Small intestine (tissue), 7 donors: Measurements from ENCODE around the gene SDHC. TPM values are rescaled to one million over a fixed set of nuclear protein-coding genes. Genes with fewer than 3 reads are reported as not detected.

Experiments used
- DNase-seq, 2 donors: peaks; one replicate each; pipeline versions ENCODE4 v3.0.0 to v3.0.0-alpha.2; 2013
- FAIRE-seq: peaks from 2 replicates; lab custom pipeline; 2012; peaks lifted over from hg19 to GRCh38; lab: Jason Lieb, UNC
- H3K27ac ChIP-seq, 3 donors: one replicate each; pipeline ENCODE4 v1.5.1; 2013; ENCODE audit warnings: low read length in 2 of 3, mild to moderate bottlenecking in 2 of 3, control low read depth in 1 of 3, inconsistent platforms in 1 of 3, low read depth in 1 of 3, moderate library complexity in 1 of 3
- H3K27me3 ChIP-seq, 3 donors: one replicate each; pipeline ENCODE4 v1.6.1; 2013; ENCODE audit warnings: low read length in 3 of 3, inconsistent platforms in 1 of 3; ENCODE audit not compliant: control insufficient read depth in 3 of 3, insufficient read depth in 3 of 3
- H3K36me3 ChIP-seq, 3 donors: one replicate each; pipeline ENCODE4 v1.6.1; 2013; ENCODE audit warnings: low read length in 3 of 3, inconsistent platforms in 1 of 3, low read depth in 1 of 3, mild to moderate bottlenecking in 1 of 3, moderate library complexity in 1 of 3; ENCODE audit not compliant: control insufficient read depth in 3 of 3, insufficient read depth in 2 of 3
- H3K4me1 ChIP-seq, 3 donors: one replicate each; pipeline ENCODE4 v1.6.1; 2013; ENCODE audit warnings: low read length in 2 of 3, inconsistent platforms in 1 of 3, low read depth in 1 of 3, mild to moderate bottlenecking in 1 of 3, moderate library complexity in 1 of 3; ENCODE audit not compliant: control insufficient read depth in 3 of 3, insufficient read depth in 2 of 3
- H3K4me3 ChIP-seq, 3 donors: one replicate each; pipeline ENCODE4 v1.5.1; 2013; ENCODE audit warnings: low read length in 3 of 3, control low read depth in 1 of 3, inconsistent platforms in 1 of 3, low read depth in 1 of 3, mild to moderate bottlenecking in 1 of 3, moderate library complexity in 1 of 3
- H3K9me3 ChIP-seq, 2 donors: one replicate each; pipeline ENCODE4 v1.6.1; 2013; ENCODE audit warnings: low read depth in 1 of 2, low read length in 1 of 2; ENCODE audit not compliant: control insufficient read depth in 2 of 2, insufficient read depth in 1 of 2
- WGBS, 3 donors: extraction: QIAGEN DNeasy Blood & Tissue Kit; methylation state at CpG; one replicate each; pipeline ENCODE4 v1.1.7; 2013; 5-methylcytosine and 5-hydroxymethylcytosine counted together
- polyA plus RNA-seq, 4 donors: library from polyadenylated mRNA; stranded (reverse) in 3 of 4; unstranded in 1 of 4; fragments of 200-250 nt in 3 of 4; fragments of 120-200 nt in 1 of 4; gene quantifications; one replicate each; pipeline versions ENCODE4 v1.2.1 to v1.2.3, GENCODE V29; 2013
- donor health status: healthy with polysubstance abuse.
- donor health status: control.
- donor health status: control.
- donor health status: Bipolar disorder and iron deficiency.
- donor health status: healthy.

Gene SDHC
- polyA plus RNA-seq, 4 donors: 175 to 262 (median 211) TPM

DNA sequence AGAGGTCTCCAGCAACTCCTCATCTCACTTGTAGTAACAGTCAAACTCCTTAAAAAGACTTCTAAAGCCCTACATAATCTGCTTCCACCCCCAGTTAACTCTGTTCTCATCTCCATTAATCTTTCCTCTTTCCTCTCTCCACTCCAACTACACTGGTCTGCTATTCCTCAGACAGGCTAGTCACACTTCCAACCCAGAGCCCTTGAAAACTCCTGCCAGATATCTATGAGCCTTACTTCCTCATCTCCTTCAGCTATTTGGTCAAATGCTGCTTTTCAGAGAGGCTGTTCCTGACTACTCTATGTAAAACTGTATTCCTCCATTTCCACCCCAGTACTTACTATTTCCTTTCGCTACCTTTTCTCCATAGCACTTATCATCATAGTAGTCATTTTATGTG is 31.2 kb upstream of the SDHC start:
- no peak overlapping the region for H3K4me3 ChIP-seq
- FAIRE-seq (no peak), DNase-seq (no peak)
- no peaks in the 10 kb centered on the region for H3K9me3 ChIP-seq
- H3K27ac ChIP-seq: no peak overlapping the region
- H3K27me3 ChIP-seq: no peaks in the 10 kb centered on the region
- peaks cover 0 to 7% (median 0%) of the 10 kb centered on the region in 3 donors for H3K4me1 ChIP-seq
- WGBS, 3 donors: 91 to 100% (median 96%) methylated on average over 1 of the region's 1 CpG
- H3K36me3 ChIP-seq: no peaks in the 10 kb centered on the region

GRCh38 chr1:161285113-161285512 is 29.1 kb upstream of the SDHC start:
- Histone ChIP-seq H3K4me1 (peaks cover 0 to 7% (median 0%) of the 10 kb centered on the region in 3 donors), H3K27me3 (no peaks in the 10 kb centered on the region), H3K9me3 (no peaks in the 10 kb centered on the region), H3K27ac (no peak overlapping the region), H3K36me3 (no peaks in the 10 kb centered on the region), H3K4me3 (no peak overlapping the region)
- no peak for FAIRE-seq
- 88 to 98% (median 92%) methylated on average over 2 of the region's 2 CpGs for WGBS, 3 donors
- DNase-seq: no peak

- no peaks in the 10 kb centered on the region for H3K36me3 ChIP-seq
- H3K27me3 ChIP-seq: no peaks in the 10 kb centered on the region
- DNase-seq: no peak
- 71 to 91% (median 82%) methylated on average over 5 of the region's 5 CpGs for WGBS, 3 donors
- peaks cover 0 to 7% (median 0%) of the 10 kb centered on the region in 3 donors for H3K4me1 ChIP-seq
- FAIRE-seq: no peak
- H3K4me3 ChIP-seq: no peak overlapping the region
- no peak overlapping the region for H3K27ac ChIP-seq
- H3K9me3 ChIP-seq: no peaks in the 10 kb centered on the region
Observed at GRCh38 chr1:161285521-161285920, 28.7 kb upstream of the SDHC start.

DNA sequence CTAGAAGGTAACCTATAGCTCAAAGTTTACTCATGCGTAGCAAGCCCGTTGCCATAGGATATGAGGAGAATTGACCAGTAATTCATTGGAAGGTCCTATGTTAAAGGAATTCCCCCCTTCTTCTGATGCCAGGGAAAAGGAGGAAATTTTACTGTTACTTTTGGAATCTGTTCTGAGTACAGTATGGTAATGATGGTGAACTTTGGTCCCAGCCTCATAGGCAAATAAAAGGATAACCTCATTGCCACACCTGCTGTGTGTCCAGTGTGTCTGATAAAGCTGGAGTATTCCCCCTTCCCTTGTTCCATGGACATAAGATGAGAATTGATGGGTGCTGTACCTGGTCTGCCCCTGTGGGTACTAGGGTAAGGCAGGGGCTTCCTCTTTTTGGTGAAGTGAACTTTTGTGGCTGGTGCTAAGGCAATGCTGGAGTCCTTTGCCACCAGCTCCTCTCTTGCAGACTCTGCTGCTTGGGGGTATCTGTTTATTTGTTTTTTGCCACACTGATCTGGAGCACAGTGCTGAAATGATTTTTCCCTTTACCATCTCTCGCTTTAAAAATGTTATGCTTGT is 26.6 kb upstream of the SDHC start:
- Histone ChIP-seq H3K9me3 (no peaks in the 10 kb centered on the region), H3K4me3 (no peak overlapping the region), H3K27ac (no peak overlapping the region), H3K4me1 (peaks cover 0 to 11% (median 0%) of the 10 kb centered on the region in 3 donors), H3K36me3 (no peaks in the 10 kb centered on the region), H3K27me3 (no peaks in the 10 kb centered on the region)
- FAIRE-seq (no peak), DNase-seq (peak; percentile 69 to 75)
- 38 to 72% (median 60%) methylated on average over 3 of the region's 3 CpGs for WGBS, 3 donors

- no peak overlapping the region for H3K4me3 ChIP-seq
- H3K27me3 ChIP-seq: no peaks in the 10 kb centered on the region
- peaks cover 0 to 11% (median 0%) of the 10 kb centered on the region in 3 donors for H3K4me1 ChIP-seq
- no peak overlapping the region for H3K27ac ChIP-seq
- FAIRE-seq (no peak), DNase-seq (no peak)
- H3K9me3 ChIP-seq: no peaks in the 10 kb centered on the region
- H3K36me3 ChIP-seq: no peaks in the 10 kb centered on the region
- WGBS, 3 donors: 71 to 93% (median 87%) methylated on average over 1 of the region's 1 CpG
Observed at GRCh38 chr1:161290779-161291178, 23.4 kb upstream of the SDHC start.

DNA sequence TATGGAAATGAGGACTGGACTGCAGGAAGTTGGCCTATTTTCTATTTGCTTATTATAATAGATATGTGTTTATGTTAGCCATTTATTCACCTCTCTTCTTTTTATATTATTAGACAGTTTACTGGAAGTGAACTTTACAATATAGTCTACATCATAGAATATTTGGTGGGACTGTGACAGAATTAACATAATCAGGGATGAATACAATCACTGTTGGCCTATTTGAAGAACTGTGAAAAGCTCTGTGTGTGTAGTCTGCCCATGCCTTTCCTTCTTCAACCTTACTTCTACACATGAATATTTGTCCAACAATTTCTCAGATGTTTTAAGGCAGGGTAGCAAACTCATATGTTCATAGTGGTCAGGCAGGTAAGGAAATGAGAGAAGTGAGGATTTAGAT is 16.8 kb upstream of the SDHC start:
- Histone ChIP-seq H3K27me3 (no peaks in the 10 kb centered on the region), H3K4me3 (no peak overlapping the region), H3K4me1 (no peaks in the 10 kb centered on the region), H3K27ac (no peak overlapping the region), H3K36me3 (no peaks in the 10 kb centered on the region), H3K9me3 (no peaks in the 10 kb centered on the region)
- FAIRE-seq (no peak), DNase-seq (no peak)

- no peaks in the 10 kb centered on the region for H3K36me3 ChIP-seq
- no peak overlapping the region for H3K4me3 ChIP-seq
- H3K27me3 ChIP-seq: no peaks in the 10 kb centered on the region
- no peak for DNase-seq
- H3K9me3 ChIP-seq: no peaks in the 10 kb centered on the region
- WGBS, 3 donors: 86 to 94% (median 91%) methylated on average over 6 of the region's 6 CpGs
- no peaks in the 10 kb centered on the region for H3K4me1 ChIP-seq
- no peak for FAIRE-seq
- H3K27ac ChIP-seq: no peak overlapping the region
Observed at GRCh38 chr1:161298116-161298515, 16.1 kb upstream of the SDHC start.

DNA sequence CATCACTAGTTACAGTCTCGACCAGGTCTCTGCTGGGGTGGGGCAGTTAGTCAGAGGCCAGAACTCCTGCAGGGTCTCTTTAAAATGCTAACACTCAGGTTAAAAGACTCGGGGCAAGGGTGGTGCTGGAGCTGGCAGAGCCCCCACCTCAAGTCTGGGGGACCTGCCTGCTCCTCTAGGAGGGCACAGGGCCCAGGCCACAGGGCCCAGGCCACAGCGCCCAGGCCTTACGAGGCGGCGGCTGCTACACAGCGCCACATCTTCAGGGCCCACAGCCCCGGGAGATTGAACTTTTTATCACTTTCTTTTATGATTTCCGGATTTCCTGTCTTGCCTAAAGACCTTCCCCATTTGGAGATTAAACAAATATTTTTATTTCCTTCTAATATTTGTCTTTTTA is 14.8 kb upstream of the SDHC start:
- Histone ChIP-seq H3K36me3 (peaks cover 0 to 2% (median 0%) of the 10 kb centered on the region in 3 donors), H3K4me1 (peaks cover 0 to 1% (median 0%) of the 10 kb centered on the region in 3 donors), H3K27me3 (no peaks in the 10 kb centered on the region), H3K27ac (no peak overlapping the region), H3K4me3 (no peak overlapping the region), H3K9me3 (no peaks in the 10 kb centered on the region)
- 69 to 83% (median 79%) methylated on average over 9 of the region's 9 CpGs for WGBS, 3 donors
- DNase-seq: no peak
- no peak for FAIRE-seq

GRCh38 chr1:161300478-161300877 is 13.7 kb upstream of the SDHC start:
- Histone ChIP-seq H3K4me3 (no peak overlapping the region), H3K4me1 (peaks cover 3 to 11% (median 11%) of the 10 kb centered on the region in 3 donors), H3K27me3 (no peaks in the 10 kb centered on the region), H3K36me3 (peaks cover 0 to 2% (median 0%) of the 10 kb centered on the region in 3 donors), H3K27ac (no peak overlapping the region), H3K9me3 (no peaks in the 10 kb centered on the region)
- 85 to 92% (median 86%) methylated on average over 4 of the region's 4 CpGs for WGBS, 3 donors
- FAIRE-seq (no peak), DNase-seq (no peak)
